ENCODE results near the gene CCDC61.

CCDC61 gene

GRCh38 chr19:45973553-45974338 is 21.5 kb upstream of the CCDC61 start, which contains the start of gene NOVA2:
Gene NOVA2 (minus strand): TSS chr19:45973865. CDS start chr19:45973351, 514 bp downstream.
- peak; percentile 24 for DNase-seq (ENCODE audit: low read depth)

- DNase-seq (ENCODE audit: low read depth), result no peak
Observed at GRCh38 chr19:45975306-45976070, 19.8 kb upstream of the CCDC61 start.

DNA sequence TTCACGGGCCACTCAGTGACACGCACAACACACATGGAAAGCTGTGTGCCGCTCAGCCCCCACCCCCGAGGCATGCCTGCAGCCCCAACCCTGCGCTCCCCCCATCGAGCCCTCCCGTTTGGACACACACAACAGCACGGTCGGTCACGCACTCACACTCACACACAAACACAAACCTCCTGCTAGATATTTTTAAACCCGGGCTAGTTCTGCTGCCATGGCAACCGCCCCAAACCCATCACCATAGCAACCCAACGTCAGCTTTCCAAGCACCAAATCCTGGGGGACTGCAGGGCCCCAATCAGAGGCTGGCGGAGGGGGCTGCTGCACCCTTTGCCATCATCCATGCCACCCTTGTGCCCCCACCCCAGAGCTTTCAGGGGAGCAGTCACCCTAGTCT is 19.1 kb upstream of the CCDC61 start:
- DNase-seq (ENCODE audit: low read depth), result no peak

DNA sequence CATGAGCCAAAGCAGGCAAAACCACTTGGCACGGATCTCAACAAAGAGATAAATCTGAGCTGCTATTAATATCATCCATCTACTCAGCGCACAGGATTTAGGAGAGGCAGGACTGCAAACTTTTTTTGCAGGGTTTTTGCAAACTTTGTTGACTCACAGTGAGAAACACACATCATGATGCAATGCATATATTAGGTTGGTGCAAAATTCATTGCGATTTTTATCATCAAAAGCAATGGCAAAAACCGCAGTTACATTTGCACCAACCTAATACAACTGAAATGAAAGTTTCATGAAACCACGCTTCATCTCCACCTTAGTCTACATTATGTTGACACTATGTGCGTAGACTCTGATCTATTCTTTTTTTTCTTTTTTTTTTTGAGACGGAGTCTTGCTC is 17.1 kb upstream of the CCDC61 start:
- DNase-seq (ENCODE audit: low read depth), result no peak

GRCh38 chr19:45981350-45981749 is 13.9 kb upstream of the CCDC61 start:
- no peak for DNase-seq (ENCODE audit: low read depth)

- DNase-seq (ENCODE audit: low read depth), result no peak
Observed at GRCh38 chr19:45985321-45985720, 9.9 kb upstream of the CCDC61 start.

DNA sequence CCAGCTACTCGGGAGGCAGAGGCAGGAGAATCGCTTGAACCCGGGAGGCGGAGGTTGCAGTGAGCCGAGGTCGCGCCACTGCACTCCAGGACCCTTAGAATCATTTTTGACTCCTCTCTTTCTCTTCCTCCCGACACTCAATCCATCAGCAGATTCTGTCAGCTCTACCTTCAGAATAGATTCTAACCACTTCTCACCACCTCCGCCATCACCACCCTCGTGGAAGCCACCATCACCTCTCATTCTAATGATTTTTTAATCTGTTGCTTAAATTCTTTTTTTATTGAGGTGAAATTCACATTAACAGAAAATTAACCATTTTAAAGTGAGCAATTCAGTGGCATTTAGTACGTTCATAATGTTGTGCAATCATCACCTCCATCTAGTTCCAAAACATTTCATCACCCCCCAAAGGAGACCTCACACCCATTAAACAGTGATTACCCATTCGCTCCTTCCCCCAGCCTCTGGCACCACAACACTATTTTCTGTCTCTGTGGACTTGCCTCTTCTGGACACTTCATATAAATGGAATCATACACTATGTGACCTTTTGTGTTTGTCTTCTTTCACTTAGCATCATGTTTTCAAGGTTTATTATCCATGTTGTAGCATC is 5.0 kb upstream of the CCDC61 start:
- DNase-seq (ENCODE audit: low read depth), result no peak

GRCh38 chr19:45994456-45994997 is 740 bp upstream of the CCDC61 start:
- DNase-seq (ENCODE audit: low read depth), result no peak

- DNase-seq (ENCODE audit: low read depth), result no peak
Observed at GRCh38 chr19:45995715-45996385, 583 bp downstream of the CCDC61 start.

- DNase-seq (ENCODE audit: low read depth), result no peak
Observed at GRCh38 chr19:45996933-45997332, 1.7 kb downstream of the CCDC61 start.

DNA sequence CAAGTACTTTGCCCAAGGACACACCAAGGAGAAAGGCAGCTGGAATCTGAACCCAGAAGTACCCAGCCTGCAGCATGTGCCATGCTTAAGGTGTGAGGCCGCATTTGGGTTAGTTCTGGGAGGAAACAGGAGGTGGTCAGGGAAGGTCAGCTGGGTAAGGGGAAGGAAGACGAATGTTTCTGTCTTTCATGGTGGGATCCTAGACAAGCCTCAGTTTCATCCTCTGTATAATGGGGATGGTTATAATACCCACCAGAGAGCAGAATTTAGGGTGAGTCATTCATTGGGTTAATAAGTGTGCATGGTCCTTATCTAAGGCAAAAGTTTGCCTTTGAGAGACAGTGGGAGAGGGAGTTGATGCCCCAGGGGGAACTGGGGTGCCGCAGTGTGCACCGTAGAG is 3.6 kb downstream of the CCDC61 start:
- DNase-seq (ENCODE audit: low read depth), result no peak

DNA sequence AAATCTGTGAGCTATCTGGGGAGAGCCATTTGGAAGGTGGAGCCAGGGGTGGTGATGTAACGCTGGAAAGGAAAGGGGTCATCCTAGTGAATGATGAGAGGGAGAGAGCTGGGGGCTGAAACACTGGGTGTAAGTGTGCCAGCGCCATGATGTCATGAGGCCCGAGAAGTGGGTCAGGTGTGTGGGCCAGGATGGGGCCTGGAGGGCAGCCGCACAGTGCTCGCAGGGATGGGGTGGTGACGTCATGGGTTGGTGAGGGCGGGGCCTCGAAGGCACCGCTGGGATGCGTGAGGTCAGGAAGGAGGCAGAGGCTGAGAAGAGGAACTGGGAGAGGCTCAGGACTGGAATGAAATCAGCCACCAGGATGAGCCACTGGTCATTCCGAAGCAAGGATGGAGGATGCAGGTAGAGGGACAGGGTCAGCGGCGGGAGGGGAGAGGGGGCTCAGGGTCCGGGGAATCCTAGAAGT is 4.4 kb downstream of the CCDC61 start:
- DNase-seq (ENCODE audit: low read depth), result no peak

- peak; percentile 49 for DNase-seq (ENCODE audit: low read depth)
Observed at GRCh38 chr19:46000491-46001246, 5.4 kb downstream of the CCDC61 start.

DNA sequence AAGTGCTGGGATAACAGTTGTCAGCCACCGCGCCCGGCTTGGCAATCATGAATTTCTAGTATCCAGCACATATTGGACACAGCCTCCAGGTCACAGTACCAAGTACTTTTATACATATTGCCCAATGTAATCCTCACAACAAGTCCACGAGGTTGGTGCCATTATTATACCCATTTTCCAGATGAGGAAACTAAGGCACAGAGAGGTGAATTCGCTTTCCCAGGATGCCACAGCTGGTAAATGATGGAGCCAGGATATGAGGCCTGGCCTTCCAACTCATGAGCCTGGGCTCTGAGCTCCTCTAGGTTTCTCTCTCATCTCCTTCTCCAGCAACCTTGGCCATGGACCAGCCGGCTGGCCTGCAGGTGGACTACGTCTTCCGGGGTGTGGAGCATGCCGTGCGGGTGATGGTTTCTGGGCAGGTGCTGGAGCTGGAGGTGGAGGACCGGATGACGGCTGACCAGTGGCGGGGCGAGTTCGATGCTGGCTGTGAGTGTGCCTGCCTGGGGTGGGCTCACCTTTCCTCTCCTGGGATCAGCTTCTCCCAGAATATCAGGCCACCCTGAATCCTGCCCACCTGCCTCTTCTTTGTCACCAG is 7.5 kb downstream of the CCDC61 start:
- DNase-seq (ENCODE audit: low read depth), result no peak

DNA sequence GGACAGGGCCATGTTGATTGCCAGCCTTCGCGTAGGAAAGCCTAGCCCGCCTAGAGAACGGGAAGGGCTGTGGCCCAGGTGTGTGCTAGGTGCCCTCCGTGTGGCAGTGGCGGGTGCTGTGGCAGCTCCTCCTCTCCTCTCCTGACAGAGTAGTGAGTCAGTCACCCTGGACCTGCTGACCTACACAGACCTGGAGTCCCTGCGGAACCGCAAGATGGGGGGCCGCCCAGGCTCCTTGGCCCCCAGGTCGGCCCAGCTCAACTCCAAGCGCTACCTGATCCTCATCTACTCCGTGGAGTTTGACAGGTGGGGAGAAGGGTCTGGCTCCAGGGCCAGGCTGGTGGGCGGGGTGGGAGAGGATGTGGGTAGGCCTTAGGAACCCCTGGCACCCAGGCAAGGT is 11.1 kb downstream of the CCDC61 start:
- DNase-seq (ENCODE audit: low read depth), result no peak

- peak; percentile 57 for DNase-seq (ENCODE audit: low read depth)
Observed at GRCh38 chr19:46009530-46010510, 14.6 kb downstream of the CCDC61 start.

DNA sequence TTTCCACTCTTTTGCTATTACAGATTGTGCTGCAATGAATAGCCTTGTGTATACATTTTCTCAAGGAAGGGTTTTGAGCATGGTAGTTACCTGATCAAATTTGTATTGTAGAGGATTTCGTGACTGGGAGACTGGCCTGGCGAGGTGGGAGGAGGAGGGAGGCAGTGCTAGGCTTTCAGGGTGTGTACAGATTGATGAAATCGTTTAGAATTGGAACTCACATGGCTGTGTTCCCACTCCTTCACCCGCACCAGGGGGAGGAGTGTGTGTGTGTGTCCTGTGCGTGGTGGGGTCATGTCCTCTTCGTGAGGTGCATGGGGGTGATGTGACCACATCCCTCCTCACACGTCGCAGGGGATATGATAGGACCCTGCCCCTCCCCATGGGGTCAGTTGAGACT is 19.3 kb downstream of the CCDC61 start:
- no peak for DNase-seq (ENCODE audit: low read depth)

DNA sequence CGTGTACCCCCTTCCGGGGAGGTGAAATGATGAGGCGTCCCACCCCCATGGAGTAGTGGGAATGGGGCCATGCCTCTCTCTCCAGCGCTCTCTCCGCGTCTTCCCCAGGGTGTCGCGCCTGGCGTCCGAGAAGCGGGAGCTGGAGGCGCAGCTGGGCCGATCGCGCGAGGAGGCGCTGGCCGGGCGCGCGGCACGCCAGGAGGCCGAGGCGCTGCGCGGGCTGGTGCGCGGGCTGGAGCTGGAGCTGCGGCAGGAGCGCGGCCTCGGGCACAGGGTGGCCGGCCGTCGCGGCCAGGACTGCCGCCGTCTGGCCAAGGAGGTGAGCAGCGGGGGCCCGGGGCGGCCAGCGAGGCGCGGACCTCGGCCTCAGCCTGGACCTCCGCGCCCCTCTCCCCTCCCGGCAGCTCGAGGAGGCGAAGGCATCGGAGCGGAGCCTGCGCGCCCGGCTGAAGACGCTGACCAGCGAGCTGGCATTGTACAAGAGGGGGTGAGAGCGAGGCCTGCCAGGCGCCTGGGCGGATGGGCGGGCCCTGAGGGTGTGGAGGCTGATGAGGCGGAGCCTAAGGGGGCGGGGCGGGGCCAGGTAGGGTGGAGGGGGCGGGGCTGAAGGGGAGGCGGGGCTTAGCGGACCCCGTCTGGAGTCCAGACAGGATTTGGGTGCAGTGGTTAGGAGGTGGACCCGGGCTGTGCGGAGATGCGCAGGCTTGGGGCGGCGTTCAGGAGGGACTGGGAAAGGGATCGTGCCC is 19.8 kb downstream of the CCDC61 start:
- peak; percentile 45 for DNase-seq (ENCODE audit: low read depth)
